ENCODE results near the gene AKIRIN1. TPM values are rescaled to one million over a fixed set of nuclear protein-coding genes. Genes with fewer than 3 reads are reported as not detected.

Gene AKIRIN1
- total and polyA plus RNA-seq, 2 donors (not counting 3 experiments of a cell fraction or from before 2014, with no cell fraction given), result 28.4 to 43.4 TPM

DNA sequence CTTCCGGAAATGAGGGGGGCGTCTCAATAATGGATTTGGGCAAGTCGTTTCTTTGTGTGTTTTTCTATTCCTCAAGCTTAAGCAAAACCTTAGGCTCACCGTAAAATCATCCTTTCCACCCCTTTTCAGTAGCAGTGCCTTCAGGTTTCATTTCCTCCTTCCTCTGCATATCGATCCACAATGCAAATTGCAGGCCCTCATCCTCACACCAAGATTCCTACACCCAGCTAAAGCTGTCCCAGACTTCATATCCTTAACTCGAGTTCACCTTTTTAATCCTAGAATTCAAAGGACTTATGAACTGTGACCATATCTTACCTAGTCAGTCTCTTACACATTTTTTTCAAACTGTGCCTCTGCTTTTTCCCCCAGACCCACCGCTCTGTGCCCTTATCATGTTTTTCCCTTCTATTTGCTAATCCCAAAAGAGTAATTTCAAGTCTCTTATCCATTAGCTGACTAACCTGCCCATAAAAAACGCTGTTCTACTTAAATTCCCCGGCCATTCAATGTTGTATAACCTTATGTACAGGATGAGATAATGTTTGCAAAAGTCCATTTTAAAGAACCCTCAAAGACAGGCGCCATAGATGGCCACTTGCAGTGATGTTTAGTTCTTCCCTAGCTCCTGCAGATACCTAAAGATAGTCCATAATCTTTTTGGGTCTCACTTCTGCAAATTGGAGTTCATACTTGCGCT is 1.5 kb downstream of the AKIRIN1 start:
- peak overlapping the region; percentile 87 for H3K4me2 ChIP-seq (ENCODE audit: insufficient read depth, low read length)
- H3K4me1 ChIP-seq (ENCODE audit: control insufficient read depth, extremely low read depth, insufficient read depth, low read length), result peaks cover 18% of the 10 kb centered on the region
- DNase-seq (ENCODE audit: low read depth, low spot score), result no peak
- peak overlapping the region; percentile 44 to 83 (median 82) for H3K4me3 ChIP-seq (replicated peaks in 1 of 3; ENCODE audit: insufficient read depth in 1 of 3, low read depth in 1 of 3, low read length in 3 of 3)
- intact Hi-C loops (cut with micrococcal nuclease), result loop anchor here (5.0 kb wide), 1 partner anchor 585 kb away; the partner anchor contains the start of gene PABPC4
- no peaks in the 10 kb centered on the region for H3K27me3 ChIP-seq (ENCODE audit: control insufficient read depth in 2 of 2, insufficient read depth in 2 of 2, low read length in 2 of 2)
- H3K36me3 ChIP-seq (ENCODE audit: control insufficient read depth in 2 of 2, extremely low read depth in 1 of 2, insufficient read depth in 2 of 2, low read length in 2 of 2), result peaks cover 0 to 3% of the 10 kb centered on the region in 2 experiments
- H3K27ac ChIP-seq (ENCODE audit: insufficient read depth, low read depth, low read length), result no peak overlapping the region
- FAIRE-seq, result peak; percentile 49
- no peaks in the 10 kb centered on the region for H3K9me1 ChIP-seq (replicated peaks; ENCODE audit: control insufficient read depth, extremely low read depth, insufficient read depth, low read length)
- H2AFZ ChIP-seq (ENCODE audit: low read depth, low read length), result no peak overlapping the region
- BruUV-seq (replicated peaks), result TSS peak; percentile 44
- TF ChIP-seq MYC (IDR thresholded peaks at IDR 0.05; ENCODE audit: low read depth, low read length) (no peak), GATA2 (IDR thresholded peaks at IDR 0.05; ENCODE audit: insufficient read depth, insufficient read length, low read depth, low read length) (no peak), POLR2AphosphoS5 (IDR thresholded peaks at IDR 0.05; ENCODE audit: insufficient read depth, low read depth, low read length) (no peak), JUN (IDR thresholded peaks at IDR 0.05; ENCODE audit: borderline replicate concordance, insufficient read depth, insufficient read length, low read depth) (no peak), EZH2 (IDR thresholded peaks at IDR 0.05; ENCODE audit: borderline replicate concordance, low read depth, low read length, severe bottlenecking) (no peak), POLR2A (IDR thresholded peaks at IDR 0.05; ENCODE audit: low read depth, low read length) (no peak), FOS (IDR thresholded peaks at IDR 0.05; ENCODE audit: borderline replicate concordance, insufficient read depth, low read length) (no peak)
- TF ChIP-seq, protein P1, sequence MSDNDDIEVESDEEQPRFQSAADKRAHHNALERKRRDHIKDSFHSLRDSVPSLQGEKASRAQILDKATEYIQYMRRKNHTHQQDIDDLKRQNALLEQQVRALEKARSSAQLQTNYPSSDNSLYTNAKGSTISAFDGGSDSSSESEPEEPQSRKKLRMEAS (IDR thresholded peaks at IDR 0.05; ENCODE audit: insufficient read depth, insufficient read length), result no peak
- TF ChIP-seq, protein P2, sequence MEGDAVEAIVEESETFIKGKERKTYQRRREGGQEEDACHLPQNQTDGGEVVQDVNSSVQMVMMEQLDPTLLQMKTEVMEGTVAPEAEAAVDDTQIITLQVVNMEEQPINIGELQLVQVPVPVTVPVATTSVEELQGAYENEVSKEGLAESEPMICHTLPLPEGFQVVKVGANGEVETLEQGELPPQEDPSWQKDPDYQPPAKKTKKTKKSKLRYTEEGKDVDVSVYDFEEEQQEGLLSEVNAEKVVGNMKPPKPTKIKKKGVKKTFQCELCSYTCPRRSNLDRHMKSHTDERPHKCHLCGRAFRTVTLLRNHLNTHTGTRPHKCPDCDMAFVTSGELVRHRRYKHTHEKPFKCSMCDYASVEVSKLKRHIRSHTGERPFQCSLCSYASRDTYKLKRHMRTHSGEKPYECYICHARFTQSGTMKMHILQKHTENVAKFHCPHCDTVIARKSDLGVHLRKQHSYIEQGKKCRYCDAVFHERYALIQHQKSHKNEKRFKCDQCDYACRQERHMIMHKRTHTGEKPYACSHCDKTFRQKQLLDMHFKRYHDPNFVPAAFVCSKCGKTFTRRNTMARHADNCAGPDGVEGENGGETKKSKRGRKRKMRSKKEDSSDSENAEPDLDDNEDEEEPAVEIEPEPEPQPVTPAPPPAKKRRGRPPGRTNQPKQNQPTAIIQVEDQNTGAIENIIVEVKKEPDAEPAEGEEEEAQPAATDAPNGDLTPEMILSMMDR (IDR thresholded peaks at IDR 0.05; ENCODE audit: extremely low read depth in 1 of 2, insufficient read depth in 1 of 2, low read depth in 1 of 2, low read length in 2 of 2), result no peak
- H3K9me3 ChIP-seq (replicated peaks; ENCODE audit: control insufficient read depth, insufficient read depth, low read length), result no peaks in the 10 kb centered on the region
- ChIA-PET CTCF (interaction anchor here (1.4 kb wide), 1 partner anchor 12 kb away, joined by 5 read pairs; no protein-coding TSS in a partner anchor), POLR2A (no interaction called here)
- peak overlapping the region; percentile 30 for H3K9ac ChIP-seq (replicated peaks; ENCODE audit: extremely low read depth, insufficient read depth, low read length)
- H3K79me2 ChIP-seq (ENCODE audit: control insufficient read depth, insufficient read depth, low read length), result peaks cover 65% of the 10 kb centered on the region
- peaks cover 6% of the 10 kb centered on the region for H4K20me1 ChIP-seq (replicated peaks; ENCODE audit: control insufficient read depth, extremely low read depth, insufficient read depth, low read length)
- dilution Hi-C loops (cut with MboI; ENCODE audit: extremely low pct_ligation_motif_present, low sequenced_read_pairs), result no loop called here
